Medulla oblongata (tissue), 1 donor: ENCODE results near the gene FARS2.
A peak's percentile ranks its signal among the peaks of the same experiment; 100 is the strongest.
"Not testable (repeated sequence)": the region's sequence is repeated elsewhere in the genome, so short reads cannot be mapped to it uniquely, and the experiment has no call there.

Experiments used
- DNase-seq: peaks from one replicate; pipeline ENCODE4 v3.0.0-alpha.2; 2015; ENCODE audit errors: extremely low spot score

FARS2 gene

GRCh38 chr6:5534643-5535042 is 273.3 kb downstream of the FARS2 start:
- no peak for DNase-seq

GRCh38 chr6:5536644-5537043 is 275.3 kb downstream of the FARS2 start:
- DNase-seq: no peak

- no peak for DNase-seq
Observed at GRCh38 chr6:5537132-5537531, 275.8 kb downstream of the FARS2 start.

- no peak for DNase-seq
Observed at GRCh38 chr6:5537967-5538366, 276.7 kb downstream of the FARS2 start.

- peak; percentile 36 for DNase-seq
Observed at GRCh38 chr6:5540370-5540769, 279.1 kb downstream of the FARS2 start.

GRCh38 chr6:5541025-5541424 is 279.7 kb downstream of the FARS2 start:
- DNase-seq: no peak

- no peak for DNase-seq
Observed at GRCh38 chr6:5541751-5542432, 280.6 kb downstream of the FARS2 start.

GRCh38 chr6:5547556-5547955 is 286.2 kb downstream of the FARS2 start:
- peak; percentile 12 for DNase-seq

GRCh38 chr6:5550631-5551030 is 289.3 kb downstream of the FARS2 start:
- DNase-seq: no peak

- no peak for DNase-seq
Observed at GRCh38 chr6:5552243-5552642, 290.9 kb downstream of the FARS2 start.

GRCh38 chr6:5553767-5554166 is 292.5 kb downstream of the FARS2 start:
- DNase-seq: no peak

GRCh38 chr6:5554226-5554625 is 292.9 kb downstream of the FARS2 start:
- no peak for DNase-seq

- DNase-seq: no peak
Observed at GRCh38 chr6:5556011-5556410, 294.7 kb downstream of the FARS2 start.

- DNase-seq: no peak
Observed at GRCh38 chr6:5557506-5557905, 296.2 kb downstream of the FARS2 start.

GRCh38 chr6:5559651-5560050 is 298.3 kb downstream of the FARS2 start:
- DNase-seq: no peak

GRCh38 chr6:5562277-5562676 is 301.0 kb downstream of the FARS2 start:
- no peak for DNase-seq

GRCh38 chr6:5563086-5563485 is 301.8 kb downstream of the FARS2 start:
- DNase-seq: no peak

- not testable (repeated sequence) for DNase-seq
Observed at GRCh38 chr6:5564746-5565145, 303.4 kb downstream of the FARS2 start.

- no peak for DNase-seq
Observed at GRCh38 chr6:5565971-5566370, 304.7 kb downstream of the FARS2 start.

- DNase-seq: no peak
Observed at GRCh38 chr6:5566718-5567117, 305.4 kb downstream of the FARS2 start.

- no peak for DNase-seq
Observed at GRCh38 chr6:5567352-5567751, 306.0 kb downstream of the FARS2 start.

GRCh38 chr6:5567890-5568289 is 306.6 kb downstream of the FARS2 start:
- no peak for DNase-seq

GRCh38 chr6:5569491-5569890 is 308.2 kb downstream of the FARS2 start:
- no peak for DNase-seq

GRCh38 chr6:5570641-5571040 is 309.3 kb downstream of the FARS2 start:
- DNase-seq: no peak
